K562 (cell line): ENCODE results near the gene COX20. TPM values are rescaled to one million over a fixed set of nuclear protein-coding genes. Genes with fewer than 3 reads are reported as not detected.
A peak's percentile ranks its signal among the peaks of the same experiment; 100 is the strongest.

Source experiments
- ATAC-seq: fragments of 200-7000 bp; cut with Tn5 transposase; 3 replicates; pipeline ENCODE4 v1.9.1; 2020; ENCODE audit warnings: moderate library complexity
- BruUV-seq: library from RNA; stranded (reverse); fragments of 400-500 nt; replicated peaks from 2 replicates; lab custom pipeline; 2021; lab: Mats Ljungman, UMichigan
- CTCF ChIA-PET: fragments of 300-600 bp; formaldehyde crosslinking; extraction: SDS; loops from one replicate; lab custom pipeline; 2021; ENCODE audit warnings: low intra/inter-chr PET ratio; lab: Yijun Ruan, JAX
- POLR2A ChIA-PET: fragments of 300-600, 350-650 bp; sonication (Branson Sonifier 250); formaldehyde crosslinking; extraction: SDS; loops from one replicate; lab custom pipeline; 2021; ENCODE audit warnings: antibody characterized with exemption, inconsistent platforms; lab: Yijun Ruan, JAX
- DNase-seq, 4 experiments: peaks; one replicate each; pipeline versions ENCODE4 v3.0.0 to v3.0.0-alpha.2; 2011 to 2018; ENCODE audit warnings: low spot score in 3 of 4, mixed read lengths in 3 of 4; ENCODE audit errors: extremely low read depth in 1 of 4
- FAIRE-seq: peaks from 2 replicates; lab custom pipeline; 2011; peaks lifted over from hg19 to GRCh38; lab: Jason Lieb, UNC
- H2AFZ ChIP-seq: 2 replicates; pipeline ENCODE4 v1.6.0; 2011; ENCODE audit warnings: low read depth, low read length, control low read depth, inconsistent platforms
- H3K27ac ChIP-seq: fragments of 200-600 bp; 3 replicates; pipeline ENCODE4 v1.8.0; 2011; ENCODE audit warnings: low read depth, mild to moderate bottlenecking, control low read depth, inconsistent platforms, low read length, moderate library complexity, mixed read lengths; ENCODE audit errors: extremely low read depth
- H3K27me3 ChIP-seq, 2 experiments: fragments of 300-600 bp in 1 of 2; 2 replicates in 1 of 2; 3 replicates in 1 of 2; pipeline versions ENCODE4 v1.6.0 to v1.8.0; 2011; ENCODE audit warnings: inconsistent platforms in 2 of 2, low read length in 2 of 2, mild to moderate bottlenecking in 1 of 2, mixed read lengths in 1 of 2, moderate library complexity in 1 of 2; ENCODE audit not compliant: control insufficient read depth in 2 of 2, insufficient read depth in 2 of 2
- H3K36me3 ChIP-seq: fragments of 300-600 bp; 3 replicates; pipeline ENCODE4 v1.8.0; 2011; ENCODE audit warnings: mild to moderate bottlenecking, low read length, inconsistent platforms; ENCODE audit not compliant: control insufficient read depth, insufficient read depth
- H3K4me1 ChIP-seq, 2 experiments: fragments of 200-600 bp in 1 of 2; replicated peaks in 1 of 2; 2 replicates in 1 of 2; 3 replicates in 1 of 2; pipeline versions ENCODE4 v1.5.1 to v1.8.0; 2011; ENCODE audit warnings: inconsistent platforms in 2 of 2, low read length in 2 of 2, mild to moderate bottlenecking in 1 of 2, mixed read lengths in 1 of 2, moderate library complexity in 1 of 2; ENCODE audit not compliant: control insufficient read depth in 2 of 2, insufficient read depth in 2 of 2
- H3K4me2 ChIP-seq: 2 replicates; pipeline ENCODE4 v1.6.1; 2011; ENCODE audit warnings: low read length, control low read depth, inconsistent platforms, mixed read lengths; ENCODE audit not compliant: insufficient read depth
- H3K4me3 ChIP-seq: fragments of 200-600 bp; sonication (generic), shearing (Covaris generic); 2 replicates; pipeline ENCODE4 v1.5.1; 2016; ENCODE audit warnings: control low read depth, inconsistent platforms
- H3K79me2 ChIP-seq: fragments of 200-600 bp; 3 replicates; pipeline ENCODE4 v1.8.0; 2011; ENCODE audit warnings: low read length, inconsistent platforms; ENCODE audit not compliant: control insufficient read depth, insufficient read depth
- H3K9ac ChIP-seq, 2 experiments: 2 replicates each; pipeline versions ENCODE4 v1.6.0 to v1.6.1; 2011; ENCODE audit warnings: low read depth in 2 of 2, low read length in 2 of 2, control low read depth in 1 of 2, inconsistent platforms in 1 of 2, mild to moderate bottlenecking in 1 of 2, mixed read lengths in 1 of 2; ENCODE audit not compliant: insufficient read depth in 1 of 2
- H3K9me1 ChIP-seq: one replicate; pipeline ENCODE4 v1.6.0; 2011; ENCODE audit warnings: inconsistent platforms, mild to moderate bottlenecking, low read length, moderate library complexity; ENCODE audit not compliant: control insufficient read depth, insufficient read depth
- H3K9me3 ChIP-seq: replicated peaks from 2 replicates; pipeline ENCODE4 v1.5.1; 2011; ENCODE audit warnings: low read depth, low read length, inconsistent platforms; ENCODE audit not compliant: control insufficient read depth, insufficient read depth
- H4K20me1 ChIP-seq: replicated peaks from 2 replicates; pipeline ENCODE4 v1.6.1; 2011; ENCODE audit warnings: low read length, inconsistent platforms, mixed read lengths; ENCODE audit not compliant: control insufficient read depth, insufficient read depth
- CEBPG ChIP-seq, 3 experiments: fragments of 200-800 bp in 1 of 3; sonication (Bioruptor generic) in 1 of 3; sonication (generic) in 1 of 3; formaldehyde crosslinking in 1 of 3; IDR thresholded peaks in 2 of 3; conservative IDR thresholded peaks in 1 of 3; 2 replicates each; pipeline versions ENCODE4 v1.6.1 to v1.8.0; 2016 to 2022; ENCODE audit warnings: missing compliant biosample characterization in 2 of 3, missing genetic modification characterization in 2 of 3, mild to moderate bottlenecking in 1 of 3, missing genetic modification reagents in 1 of 3
- DEAF1 ChIP-seq: fragments of 450-650 bp; formaldehyde crosslinking; IDR thresholded peaks from 2 replicates; pipeline ENCODE4 v1.4.0; 2020; ENCODE audit warnings: mild to moderate bottlenecking, moderate library complexity
- ESRRA ChIP-seq: fragments of 450-650 bp; IDR thresholded peaks from 2 replicates; pipeline ENCODE4 v1.6.1; 2014; ENCODE audit warnings: low read depth, mild to moderate bottlenecking, moderate library complexity, borderline replicate concordance
- EZH2 ChIP-seq: IDR thresholded peaks from 2 replicates; pipeline ENCODE4 v1.6.1; 2012; ENCODE audit warnings: low read depth, mild to moderate bottlenecking, inconsistent platforms, low read length, borderline replicate concordance
- FIP1L1 ChIP-seq: fragments of 200-400 bp; formaldehyde crosslinking; IDR thresholded peaks from 2 replicates; pipeline ENCODE4 v1.6.1; 2018; ENCODE audit warnings: mild to moderate bottlenecking, low read depth, low read length; ENCODE audit not compliant: poor library complexity, severe bottlenecking
- HNRNPK ChIP-seq: fragments of 200-400 bp; formaldehyde crosslinking; IDR thresholded peaks from one replicate; pipeline ENCODE4 v1.6.1; 2018; ENCODE audit warnings: mild to moderate bottlenecking, low read depth, low read length; ENCODE audit not compliant: poor library complexity, severe bottlenecking
- HNRNPLL ChIP-seq: fragments of 200-400 bp; formaldehyde crosslinking; IDR thresholded peaks from 2 replicates; pipeline ENCODE4 v1.6.1; 2017; ENCODE audit warnings: low read length, low read depth, mild to moderate bottlenecking; ENCODE audit not compliant: poor library complexity, severe bottlenecking
- MAFF ChIP-seq: IDR thresholded peaks from 2 replicates; pipeline ENCODE4 v1.6.1; 2012; ENCODE audit warnings: low read length, improper control_type of control experiment
- NBN ChIP-seq: fragments of 450-650 bp; IDR thresholded peaks from 2 replicates; pipeline ENCODE4 v1.6.1; 2016; ENCODE audit warnings: low read depth, mild to moderate bottlenecking
- POLR2A ChIP-seq: fragments of 450-650 bp; conservative IDR thresholded peaks from 2 replicates; pipeline ENCODE4 v1.6.1; 2016
- PTRF ChIP-seq: fragments of 450-650 bp; IDR thresholded peaks from 2 replicates; pipeline ENCODE4 v1.6.1; 2016; ENCODE audit warnings: mild to moderate bottlenecking, missing genetic modification characterization, missing compliant biosample characterization
- RBFOX2 ChIP-seq: fragments of 200-400 bp; formaldehyde crosslinking; IDR thresholded peaks from 2 replicates; pipeline ENCODE4 v1.6.1; 2017; ENCODE audit warnings: low read depth, mild to moderate bottlenecking, low read length, moderate library complexity
- SLC30A9 ChIP-seq: fragments of 250-450 bp; sonication (Bioruptor Pico); IDR thresholded peaks from 2 replicates; pipeline ENCODE4 v1.8.0; 2022; ENCODE audit warnings: mild to moderate bottlenecking, moderate library complexity
- SP2 ChIP-seq: IDR thresholded peaks from 2 replicates; pipeline ENCODE4 v1.6.1; 2011; ENCODE audit warnings: mild to moderate bottlenecking, low read depth, low read length, moderate library complexity; ENCODE audit not compliant: poor library complexity, severe bottlenecking; ENCODE audit errors: extremely low read depth
- SREBF2 ChIP-seq: sonication (generic); formaldehyde crosslinking; IDR thresholded peaks from 2 replicates; pipeline ENCODE4 v1.4.0; 2020; ENCODE audit warnings: mild to moderate bottlenecking, missing genetic modification reagents
- SRSF1 ChIP-seq: fragments of 200-400 bp; formaldehyde crosslinking; IDR thresholded peaks from 2 replicates; pipeline ENCODE4 v1.6.1; 2017; ENCODE audit warnings: mild to moderate bottlenecking, low read depth, low read length, moderate library complexity
- ZBTB1 ChIP-seq: sonication (generic); formaldehyde crosslinking; IDR thresholded peaks from 2 replicates; pipeline ENCODE4 v1.8.1; 2023; ENCODE audit warnings: missing genetic modification reagents, low read depth, mild to moderate bottlenecking, borderline replicate concordance
- ZNF197 ChIP-seq: fragments of 200-800 bp; sonication (Bioruptor generic); IDR thresholded peaks from 2 replicates; pipeline ENCODE4 v1.6.1; 2016; ENCODE audit warnings: low read depth, missing genetic modification characterization, missing compliant biosample characterization
- ZNF408 ChIP-seq: fragments of 250-450 bp; sonication (Bioruptor Pico); IDR thresholded peaks from 2 replicates; pipeline ENCODE4 v1.4.0; 2020; ENCODE audit warnings: low read depth, mild to moderate bottlenecking, moderate library complexity
- ZNF75A ChIP-seq: fragments of 450-650 bp; formaldehyde crosslinking; IDR thresholded peaks from 2 replicates; pipeline ENCODE4 v1.4.0; 2020; ENCODE audit warnings: mild to moderate bottlenecking
- WGBS: fragments of 100-300 bp; shearing (Covaris generic); methylation state at CpG from one replicate; pipeline ENCODE4 v1.1.6; 2016; ENCODE audit warnings: low coverage, mixed read lengths; ENCODE audit not compliant: insufficient coverage; ENCODE audit errors: missing lambda C conversion rate; 5-methylcytosine and 5-hydroxymethylcytosine counted together
- in situ Hi-C: fragments of 300-500 bp; cut with MboI; formaldehyde crosslinking; loops from 4 replicates; pipeline ENCODE4 v1.15.0; 2018; ENCODE audit warnings: inconsistent platforms, mixed read lengths
- intact Hi-C: fragments of 100-400 bp; cut with micrococcal nuclease; formaldehyde crosslinking; loops from 2 replicates; pipeline ENCODE4 v1.14.2; 2022
- polyA plus RNA-seq, 8 experiments: library from polyadenylated mRNA; depleted of rRNA in 4 of 8; stranded (reverse) in 5 of 8; unstranded in 3 of 8; fragments of >200 nt; fragmentation: Nextera tagmentation in 2 of 8; fragmentation: Illumina TruSeq in 1 of 8; extraction: Ambion mirVana in 2 of 8; extraction: Trizol in 1 of 8; gene quantifications; 2 replicates each; pipeline versions ENCODE4 v1.2.1 to v1.2.3, GENCODE V29; 2011 to 2014; ENCODE audit warnings: inconsistent platforms in 1 of 8, missing spikeins in 1 of 8
- total RNA-seq, 7 experiments: library from RNA; depleted of rRNA in 6 of 7; stranded (reverse); fragments of >200 nt in 6 of 7; fragmentation: Illumina TruSeq in 2 of 7; extraction: Trizol in 2 of 7; gene quantifications; 2 replicates each; pipeline versions ENCODE4 v1.2.1 to v1.2.3, GENCODE V29; 2011 to 2021; ENCODE audit warnings: low replicate concordance in 1 of 7

Gene COX20
- total and polyA plus RNA-seq, 9 of the 15 experiments (the other 6 are each of a cell fraction or from before 2014, with no cell fraction given) = 41.5 to 192 (median 84.3) TPM

- in situ Hi-C loops = no loop called here
- POLR2A ChIA-PET = interaction anchor here (0.7 to 24.0 kb wide), 3 partner anchors 0 to 14 kb away, joined by 3 to 485 read pairs (median 485); partner anchors contain the start of genes COX20 and HNRNPU
- H3K79me2 ChIP-seq = peaks cover 58% of the 10 kb centered on the region
- no peak for TF ChIP-seq ZBTB1 (CRISPR knock-in tag)
- no peak for TF ChIP-seq SP2
- TF ChIP-seq POLR2A = peak; percentile 56
- no peak for TF ChIP-seq HNRNPK
- TF ChIP-seq FIP1L1 = no peak
- no peak for TF ChIP-seq HNRNPLL
- no peak for TF ChIP-seq SRSF1
- TF ChIP-seq DEAF1 (CRISPR knock-in tag) = no peak
- TF ChIP-seq PTRF (tag) = no peak
- no peak for TF ChIP-seq MAFF
- TF ChIP-seq CEBPG (CRISPR knock-in tag; IDR thresholded peaks at IDR 0.05) = no peak
- peak in 1 of 2 experiments; percentile 51; a peak in 1 of 4 replicates for TF ChIP-seq CEBPG (tag; conservative IDR thresholded peaks at IDR 0.05 in 1 of 2, IDR thresholded peaks at IDR 0.05 in 1 of 2)
- peak; percentile 47 for TF ChIP-seq RBFOX2
- no peak for TF ChIP-seq ZNF408 (CRISPR knock-in tag)
- TF ChIP-seq ESRRA = no peak
- TF ChIP-seq SREBF2 = no peak
- TF ChIP-seq NBN = no peak
- no peak for TF ChIP-seq EZH2
- TF ChIP-seq ZNF197 = no peak
- no peak for TF ChIP-seq ZNF75A (CRISPR knock-in tag)
- no peak for TF ChIP-seq SLC30A9
These were observed 7.9 kb downstream of the COX20 start for GRCh38 chr1:244843148-244843978.

More at GRCh38 chr1:244843148-244843978, 7.9 kb downstream of the COX20 start:
- H3K9me3 ChIP-seq = no peaks in the 10 kb centered on the region
- intact Hi-C loops = no loop called here
- H3K4me2 ChIP-seq = no peak overlapping the region
- H3K9ac ChIP-seq = no peak overlapping the region
- no peaks in the 10 kb centered on the region for H3K9me1 ChIP-seq
- no peak overlapping the region for H3K27ac ChIP-seq
- H3K4me1 ChIP-seq = peaks cover 0 to 7% of the 10 kb centered on the region in 2 experiments; a peak in 2 of 5 replicates
- H3K4me3 ChIP-seq = no peak overlapping the region
- H3K36me3 ChIP-seq = peaks cover 96% of the 10 kb centered on the region
- no peaks in the 10 kb centered on the region for H3K27me3 ChIP-seq
- FAIRE-seq (no peak), ATAC-seq (no peak), DNase-seq (no peak)
- H4K20me1 ChIP-seq = peaks cover 10% of the 10 kb centered on the region
- CTCF ChIA-PET = no interaction called here
- no peak overlapping the region for H2AFZ ChIP-seq
- WGBS = 74% methylated on average over 6 of the region's 6 CpGs
- BruUV-seq = no TSS peak
